ENCODE data around the gene SSU72. TPM values are rescaled to one million over a fixed set of nuclear protein-coding genes. Genes with fewer than 3 reads are reported as not detected.
"Not testable (repeated sequence)": the region's sequence is repeated elsewhere in the genome, so short reads cannot be mapped to it uniquely, and the experiment has no call there.

The SSU72 gene
- total and polyA plus RNA-seq, 2 donors (not counting 1 experiment from before 2014, with no cell fraction given) = 65.1 to 127 TPM

DNA sequence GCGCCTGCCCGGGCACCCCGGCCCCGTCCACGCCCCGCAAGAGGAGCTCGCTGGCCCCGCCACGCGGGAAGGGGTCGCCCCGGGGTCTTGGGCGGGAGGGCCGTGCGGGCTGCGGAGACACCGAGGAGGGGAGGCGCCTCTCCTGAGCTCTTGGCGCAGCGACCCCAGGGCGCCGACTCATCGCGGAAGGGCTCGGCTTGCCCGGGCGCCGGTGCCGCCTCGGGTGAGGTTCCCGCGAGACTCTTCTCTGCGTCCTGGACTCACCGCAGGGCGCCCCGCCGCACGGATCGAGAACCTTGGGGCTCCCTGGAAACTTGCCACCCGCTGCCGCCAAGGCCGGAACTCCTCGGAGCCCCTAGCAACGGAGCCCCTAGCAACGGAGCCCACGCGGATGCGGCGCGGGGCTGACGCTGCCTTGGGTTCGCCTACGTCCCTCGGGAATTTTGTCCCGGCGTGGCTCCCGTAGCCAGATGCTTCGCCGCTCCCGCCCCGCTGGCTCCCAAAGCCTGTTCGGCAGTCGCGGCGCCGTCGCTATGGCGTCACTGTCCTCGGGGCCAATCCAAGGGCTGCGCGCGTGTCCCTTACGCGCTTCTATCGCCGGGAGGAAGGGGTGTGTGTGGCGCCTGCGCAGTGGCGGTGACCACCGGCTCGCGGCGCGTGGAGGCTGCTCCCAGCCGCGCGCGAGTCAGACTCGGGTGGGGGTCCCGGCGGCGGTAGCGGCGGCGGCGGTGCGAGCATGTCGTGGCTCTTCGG lies 63.0 kb downstream of the SSU72 start, which contains the start of gene ATAD3A:
Gene ATAD3A (plus strand): TSS at position 630 of the 753 bp plus-strand sequence. CDS start 107 bp downstream, at position 737.
- peak; percentile 98 for DNase-seq (ENCODE audit: low read depth in 2 of 2)
- Histone ChIP-seq H3K4me2 (ENCODE audit: extremely low read depth, insufficient read depth, low read length) (peak within 1 kb of the TSS; percentile 95), H3K4me1 (ENCODE audit: control insufficient read depth, extremely low read depth, insufficient read depth, low read length) (peaks cover 3% of the 10 kb centered on the region), H3K9me3 (ENCODE audit: control insufficient read depth, insufficient read depth, low read depth, low read length) (no peaks in the 10 kb centered on the region), H3K27ac (ENCODE audit: insufficient read depth, low read length) (peak within 1 kb of the TSS; percentile 99), H3K79me2 (ENCODE audit: control insufficient read depth, insufficient read depth, low read length) (peaks cover 25% of the 10 kb centered on the region), H3K36me3 (ENCODE audit: control insufficient read depth, insufficient read depth, low read length) (peaks cover 2% of the 10 kb centered on the region), H3K27me3 (ENCODE audit: control insufficient read depth, insufficient read depth, low read length) (no peaks in the 10 kb centered on the region), H2AFZ (ENCODE audit: low read length) (peak within 1 kb of the TSS; percentile 80), H3K4me3 (replicated peaks in 1 of 4; ENCODE audit: control extremely low read depth in 1 of 4, insufficient read depth in 1 of 4, low read depth in 3 of 4, low read length in 4 of 4) (peak within 1 kb of the TSS; percentile 80 to 88 (median 84)), H4K20me1 (ENCODE audit: control insufficient read depth, extremely low read depth, insufficient read depth, low read length) (no peaks in the 10 kb centered on the region), H3K9ac (ENCODE audit: insufficient read depth, low read length) (peak within 1 kb of the TSS; percentile 99)
- no peak for TF ChIP-seq EZH2 (IDR thresholded peaks at IDR 0.05; ENCODE audit: low read length, missing control alignments)
- TF ChIP-seq, protein P1, sequence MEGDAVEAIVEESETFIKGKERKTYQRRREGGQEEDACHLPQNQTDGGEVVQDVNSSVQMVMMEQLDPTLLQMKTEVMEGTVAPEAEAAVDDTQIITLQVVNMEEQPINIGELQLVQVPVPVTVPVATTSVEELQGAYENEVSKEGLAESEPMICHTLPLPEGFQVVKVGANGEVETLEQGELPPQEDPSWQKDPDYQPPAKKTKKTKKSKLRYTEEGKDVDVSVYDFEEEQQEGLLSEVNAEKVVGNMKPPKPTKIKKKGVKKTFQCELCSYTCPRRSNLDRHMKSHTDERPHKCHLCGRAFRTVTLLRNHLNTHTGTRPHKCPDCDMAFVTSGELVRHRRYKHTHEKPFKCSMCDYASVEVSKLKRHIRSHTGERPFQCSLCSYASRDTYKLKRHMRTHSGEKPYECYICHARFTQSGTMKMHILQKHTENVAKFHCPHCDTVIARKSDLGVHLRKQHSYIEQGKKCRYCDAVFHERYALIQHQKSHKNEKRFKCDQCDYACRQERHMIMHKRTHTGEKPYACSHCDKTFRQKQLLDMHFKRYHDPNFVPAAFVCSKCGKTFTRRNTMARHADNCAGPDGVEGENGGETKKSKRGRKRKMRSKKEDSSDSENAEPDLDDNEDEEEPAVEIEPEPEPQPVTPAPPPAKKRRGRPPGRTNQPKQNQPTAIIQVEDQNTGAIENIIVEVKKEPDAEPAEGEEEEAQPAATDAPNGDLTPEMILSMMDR (conservative IDR thresholded peaks at IDR 0.05 in 1 of 2, IDR thresholded peaks at IDR 0.05 in 1 of 2; ENCODE audit: low read depth in 1 of 2, low read length in 2 of 2) = no peak

DNA sequence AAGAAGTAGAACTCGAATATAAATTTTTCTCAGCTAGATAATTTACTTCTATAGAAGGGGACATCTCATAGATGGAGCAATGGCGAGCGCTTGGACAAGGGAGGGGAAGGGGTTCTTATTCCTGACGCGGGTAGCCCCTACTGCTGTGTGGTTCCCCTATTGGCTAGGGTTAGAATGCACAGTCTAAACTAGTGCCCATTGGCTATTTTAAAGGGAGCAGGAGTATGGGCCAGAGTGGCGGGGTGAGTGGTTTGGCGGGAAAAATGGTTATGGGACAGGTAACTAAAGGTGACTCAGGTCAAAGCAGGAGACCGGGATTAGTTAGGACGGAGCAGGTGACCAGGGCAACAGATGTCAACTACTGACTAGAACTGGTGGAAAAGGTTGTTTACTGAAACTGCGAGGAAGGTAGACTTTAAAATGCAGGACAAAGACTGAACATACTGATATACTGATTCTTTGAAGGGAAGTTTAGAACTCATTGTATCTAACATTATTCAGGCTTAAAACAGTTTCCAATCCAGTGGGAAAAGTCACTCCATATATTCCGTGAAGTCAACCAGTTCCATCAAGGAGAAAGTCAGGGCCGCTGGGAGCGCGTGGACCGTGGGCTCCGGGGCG lies 63.6 kb downstream of the SSU72 start:
- peak in 1 of 2 donors; percentile 20 for DNase-seq (ENCODE audit: low read depth in 2 of 2)
- H3K27ac ChIP-seq (ENCODE audit: insufficient read depth, low read length) = peak overlapping the region; percentile 99

DNA sequence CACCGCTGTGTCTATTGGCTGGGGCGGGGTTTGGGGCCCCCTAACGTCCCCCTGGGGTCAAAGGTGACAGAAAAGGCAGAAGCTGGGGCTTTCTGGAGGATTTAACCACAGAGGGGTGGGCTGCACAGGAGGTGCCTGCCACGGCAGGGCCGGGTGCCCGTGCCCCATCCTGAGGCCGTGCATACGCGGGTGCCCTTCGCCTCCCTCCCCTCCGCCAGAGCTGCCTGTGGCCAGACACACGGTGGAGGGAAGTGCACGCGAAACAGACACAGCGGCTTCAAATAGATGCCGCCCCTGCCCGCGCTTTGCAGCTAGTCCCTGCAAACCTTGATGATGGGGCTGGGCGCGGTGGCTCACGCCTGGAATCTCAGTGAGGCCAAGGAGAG lies 65.2 kb downstream of the SSU72 start:
- not testable (repeated sequence) for H3K4me3 ChIP-seq (replicated peaks in 1 of 4; ENCODE audit: control extremely low read depth in 1 of 4, insufficient read depth in 1 of 4, low read depth in 3 of 4, low read length in 4 of 4); H3K9ac ChIP-seq (ENCODE audit: insufficient read depth, low read length)

More for the DNA sequence above, 63.6 kb downstream of the SSU72 start:
- Histone ChIP-seq H3K9me3 (ENCODE audit: control insufficient read depth, insufficient read depth, low read depth, low read length) (no peaks in the 10 kb centered on the region), H3K79me2 (ENCODE audit: control insufficient read depth, insufficient read depth, low read length) (peaks cover 25% of the 10 kb centered on the region), H3K9ac (ENCODE audit: insufficient read depth, low read length) (peak overlapping the region; percentile 99), H3K27me3 (ENCODE audit: control insufficient read depth, insufficient read depth, low read length) (no peaks in the 10 kb centered on the region), H3K36me3 (ENCODE audit: control insufficient read depth, insufficient read depth, low read length) (no peaks in the 10 kb centered on the region), H4K20me1 (ENCODE audit: control insufficient read depth, extremely low read depth, insufficient read depth, low read length) (no peaks in the 10 kb centered on the region), H3K4me3 (replicated peaks in 1 of 4; ENCODE audit: control extremely low read depth in 1 of 4, insufficient read depth in 1 of 4, low read depth in 3 of 4, low read length in 4 of 4) (peak overlapping the region; percentile 80 to 88 (median 84)), H2AFZ (ENCODE audit: low read length) (peak overlapping the region; percentile 60), H3K4me2 (ENCODE audit: extremely low read depth, insufficient read depth, low read length) (peak overlapping the region; percentile 95), H3K4me1 (ENCODE audit: control insufficient read depth, extremely low read depth, insufficient read depth, low read length) (peaks cover 3% of the 10 kb centered on the region)
- TF ChIP-seq, protein P1 (conservative IDR thresholded peaks at IDR 0.05 in 1 of 2, IDR thresholded peaks at IDR 0.05 in 1 of 2; ENCODE audit: low read depth in 1 of 2, low read length in 2 of 2) = no peak
- no peak for TF ChIP-seq EZH2 (IDR thresholded peaks at IDR 0.05; ENCODE audit: low read length, missing control alignments)

DNA sequence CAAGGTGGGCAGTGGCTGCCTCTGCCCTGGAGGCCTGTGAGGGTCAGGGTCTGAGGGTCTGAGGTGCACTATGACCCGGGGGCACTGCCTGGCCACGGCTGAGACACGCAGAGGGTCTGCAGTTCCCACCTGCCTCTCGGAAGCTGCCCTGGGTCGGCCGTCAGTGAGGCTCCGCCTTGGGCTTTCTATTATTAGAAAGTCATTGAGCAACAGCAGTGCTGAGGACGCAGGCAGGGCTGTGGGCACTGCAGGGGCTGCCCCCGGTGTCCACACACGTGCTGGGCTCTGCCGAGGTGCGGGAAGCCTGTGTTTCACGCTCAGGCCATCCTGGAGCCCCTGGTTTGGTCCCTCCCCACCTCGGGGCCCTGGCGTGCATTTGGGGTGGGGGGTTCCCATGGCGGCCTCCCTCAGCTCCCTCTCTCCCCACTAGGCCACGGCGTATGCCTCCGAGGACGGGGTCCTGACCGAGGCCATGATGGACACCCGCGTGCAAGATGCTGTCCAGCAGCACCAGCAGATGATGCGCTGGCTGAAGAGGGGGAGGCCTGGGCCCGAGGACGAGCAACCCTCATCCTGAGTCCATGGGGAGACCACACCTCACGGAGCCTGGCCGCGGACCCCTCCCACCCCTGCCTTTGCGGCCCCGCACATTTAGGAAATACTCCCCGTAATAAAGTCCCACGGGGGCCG lies 65.7 kb downstream of the SSU72 start:
- not testable (repeated sequence) for H3K4me3 ChIP-seq (replicated peaks in 1 of 4; ENCODE audit: control extremely low read depth in 1 of 4, insufficient read depth in 1 of 4, low read depth in 3 of 4, low read length in 4 of 4); H3K79me2 ChIP-seq (ENCODE audit: control insufficient read depth, insufficient read depth, low read length); H4K20me1 ChIP-seq (ENCODE audit: control insufficient read depth, extremely low read depth, insufficient read depth, low read length); H3K27me3 ChIP-seq (ENCODE audit: control insufficient read depth, insufficient read depth, low read length); H3K27ac ChIP-seq (ENCODE audit: insufficient read depth, low read length); H3K4me1 ChIP-seq (ENCODE audit: control insufficient read depth, extremely low read depth, insufficient read depth, low read length); H3K9ac ChIP-seq (ENCODE audit: insufficient read depth, low read length); H3K9me3 ChIP-seq (ENCODE audit: control insufficient read depth, insufficient read depth, low read depth, low read length); H3K4me2 ChIP-seq (ENCODE audit: extremely low read depth, insufficient read depth, low read length); DNase-seq (ENCODE audit: low read depth in 2 of 2); H2AFZ ChIP-seq (ENCODE audit: low read length); H3K36me3 ChIP-seq (ENCODE audit: control insufficient read depth, insufficient read depth, low read length)

More for the DNA sequence above, 65.2 kb downstream of the SSU72 start:
- H3K4me2 ChIP-seq (ENCODE audit: extremely low read depth, insufficient read depth, low read length); H2AFZ ChIP-seq (ENCODE audit: low read length); H3K36me3 ChIP-seq (ENCODE audit: control insufficient read depth, insufficient read depth, low read length); H3K27me3 ChIP-seq (ENCODE audit: control insufficient read depth, insufficient read depth, low read length); H4K20me1 ChIP-seq (ENCODE audit: control insufficient read depth, extremely low read depth, insufficient read depth, low read length); H3K9me3 ChIP-seq (ENCODE audit: control insufficient read depth, insufficient read depth, low read depth, low read length); DNase-seq (ENCODE audit: low read depth in 2 of 2); H3K4me1 ChIP-seq (ENCODE audit: control insufficient read depth, extremely low read depth, insufficient read depth, low read length); H3K27ac ChIP-seq (ENCODE audit: insufficient read depth, low read length): not testable (repeated sequence)
- H3K79me2 ChIP-seq (ENCODE audit: control insufficient read depth, insufficient read depth, low read length) = peaks cover 12% of the 10 kb centered on the region

Data from fibroblast of lung (primary cell).